WTC11 (cell line): ENCODE data around the gene AFG3L2.

Experiments
- ELF4 ChIP-seq: sonication (generic); formaldehyde crosslinking; IDR thresholded peaks from 2 replicates; pipeline ENCODE4 v1.8.1; 2022; ENCODE audit warnings: low read depth, mild to moderate bottlenecking, moderate library complexity, missing genetic modification reagents
- IRF1 ChIP-seq: sonication (generic); formaldehyde crosslinking; IDR thresholded peaks from 2 replicates; pipeline ENCODE4 v1.8.0; 2023; ENCODE audit warnings: missing genetic modification reagents
- MAX ChIP-seq: sonication (generic); formaldehyde crosslinking; IDR thresholded peaks from 2 replicates; pipeline ENCODE4 v1.8.0; 2022; ENCODE audit warnings: mild to moderate bottlenecking, missing genetic modification reagents
- SP1 ChIP-seq: sonication (generic); formaldehyde crosslinking; conservative IDR thresholded peaks from 2 replicates; pipeline ENCODE4 v1.8.1; 2022; ENCODE audit warnings: missing genetic modification reagents
- ZNF121 ChIP-seq: sonication (generic); formaldehyde crosslinking; IDR thresholded peaks from 2 replicates; pipeline ENCODE4 v1.8.0; 2023; ENCODE audit warnings: missing genetic modification reagents
- ZNF423 ChIP-seq: fragments of 250-450 bp; sonication (Bioruptor Pico); IDR thresholded peaks from 2 replicates; pipeline ENCODE4 v2.1.2; 2022; ENCODE audit warnings: mild to moderate bottlenecking, moderate library complexity
- TF ChIP-seq, protein P1 (sequence below): fragments of 200-600 bp; IDR thresholded peaks from 2 replicates; pipeline ENCODE4 v1.8.0; 2022; ENCODE audit warnings: antibody characterized with exemption

GRCh38 chr18:12416098-12416729 is 39.2 kb upstream of the AFG3L2 start:
- TF ChIP-seq MAX (CRISPR knock-in tag) (no peak), IRF1 (CRISPR knock-in tag) (no peak), ZNF423 (no peak), ELF4 (CRISPR knock-in tag) (no peak), ZNF121 (peak; percentile 94), SP1 (no peak)
- TF ChIP-seq, protein P1, sequence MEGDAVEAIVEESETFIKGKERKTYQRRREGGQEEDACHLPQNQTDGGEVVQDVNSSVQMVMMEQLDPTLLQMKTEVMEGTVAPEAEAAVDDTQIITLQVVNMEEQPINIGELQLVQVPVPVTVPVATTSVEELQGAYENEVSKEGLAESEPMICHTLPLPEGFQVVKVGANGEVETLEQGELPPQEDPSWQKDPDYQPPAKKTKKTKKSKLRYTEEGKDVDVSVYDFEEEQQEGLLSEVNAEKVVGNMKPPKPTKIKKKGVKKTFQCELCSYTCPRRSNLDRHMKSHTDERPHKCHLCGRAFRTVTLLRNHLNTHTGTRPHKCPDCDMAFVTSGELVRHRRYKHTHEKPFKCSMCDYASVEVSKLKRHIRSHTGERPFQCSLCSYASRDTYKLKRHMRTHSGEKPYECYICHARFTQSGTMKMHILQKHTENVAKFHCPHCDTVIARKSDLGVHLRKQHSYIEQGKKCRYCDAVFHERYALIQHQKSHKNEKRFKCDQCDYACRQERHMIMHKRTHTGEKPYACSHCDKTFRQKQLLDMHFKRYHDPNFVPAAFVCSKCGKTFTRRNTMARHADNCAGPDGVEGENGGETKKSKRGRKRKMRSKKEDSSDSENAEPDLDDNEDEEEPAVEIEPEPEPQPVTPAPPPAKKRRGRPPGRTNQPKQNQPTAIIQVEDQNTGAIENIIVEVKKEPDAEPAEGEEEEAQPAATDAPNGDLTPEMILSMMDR, result no peak
